ENCODE results near the gene RAC3. TPM values are rescaled to one million over a fixed set of nuclear protein-coding genes. Genes with fewer than 3 reads are reported as not detected.

The RAC3 gene
- total and polyA plus RNA-seq, 2 of the 8 experiments (the other 6 are each of a cell fraction or from before 2014, with no cell fraction given) = 177 to 299 TPM

GRCh38 chr17:82041144-82041814 is 9.8 kb downstream of the RAC3 start:
- H3K9ac ChIP-seq (replicated peaks in 1 of 4; ENCODE audit: extremely low read depth in 1 of 4, low read depth in 3 of 4, low read length in 3 of 4) = no peak overlapping the region
- no peak for FAIRE-seq

More at GRCh38 chr17:82041144-82041814, 9.8 kb downstream of the RAC3 start:
- Histone ChIP-seq H3K4ac (replicated peaks; ENCODE audit: insufficient read length, low read depth, low read length) (no peak overlapping the region), H3K4me3 (ENCODE audit: extremely low read depth in 1 of 4, insufficient read depth in 2 of 4, low read depth in 3 of 4, low read length in 4 of 4) (no peak overlapping the region), H3K18ac (ENCODE audit: extremely low read depth, low read length) (no peak overlapping the region), H3K56ac (replicated peaks; ENCODE audit: insufficient read length, low read depth, low read length) (no peak overlapping the region), H3K4me2 (ENCODE audit: insufficient read depth in 1 of 2, low read depth in 2 of 2, low read length in 2 of 2) (0 out of 4 replicates have a peak overlapping the region, but pooled peaks of 1 of the 2 experiments have one; percentile 6), H3K9me3 (ENCODE audit: insufficient read depth in 2 of 2, low read depth in 1 of 2, low read length in 1 of 2) (no peaks in the 10 kb centered on the region), H2BK12ac (ENCODE audit: low read depth, low read length) (no peak overlapping the region), H2BK120ac (replicated peaks; ENCODE audit: low read depth, low read length) (no peak overlapping the region), H3K27me3 (replicated peaks in 1 of 4; ENCODE audit: control insufficient read depth in 3 of 4, extremely low read depth in 1 of 4, insufficient read depth in 3 of 4, low read length in 3 of 4) (peaks cover 0 to 4% (median 0%) of the 10 kb centered on the region in 4 experiments; a peak in 1 of 7 replicates), H4K8ac (ENCODE audit: extremely low read depth, insufficient read depth, low read length) (no peak overlapping the region), H4K91ac (replicated peaks; ENCODE audit: insufficient read length, low read length) (no peak overlapping the region), H3K27ac (ENCODE audit: low read depth, low read length) (no peak overlapping the region), H4K5ac (ENCODE audit: insufficient read length, low read depth, low read length) (no peak overlapping the region), H3K23me2 (ENCODE audit: low read depth, low read length) (peaks cover 9% of the 10 kb centered on the region; the same call in 1 of the 2 replicates), H3K23ac (ENCODE audit: insufficient read length) (no peak overlapping the region), H3K79me1 (ENCODE audit: low read depth, low read length) (no peaks in the 10 kb centered on the region), H2AFZ (ENCODE audit: low read length) (no peak overlapping the region), H3K4me1 (replicated peaks in 1 of 4; ENCODE audit: control insufficient read depth in 3 of 4, insufficient read depth in 4 of 4, low read length in 3 of 4) (peaks cover 3 to 19% (median 8%) of the 10 kb centered on the region in 4 experiments; a peak in 6 of 7 replicates), H4K20me1 (replicated peaks in 1 of 2; ENCODE audit: control insufficient read depth in 1 of 2, insufficient read depth in 2 of 2, low read length in 2 of 2) (peaks cover 0 to 4% of the 10 kb centered on the region in 2 experiments), H3K14ac (ENCODE audit: insufficient read length) (no peak overlapping the region), H2BK5ac (ENCODE audit: low read depth, low read length) (no peak overlapping the region), H2BK15ac (ENCODE audit: low read length) (no peak overlapping the region), H3K36me3 (ENCODE audit: control insufficient read depth in 2 of 4, insufficient read depth in 4 of 4, low read length in 3 of 4) (no peaks in the 10 kb centered on the region), H2BK20ac (ENCODE audit: low read length) (no peak overlapping the region), H3K79me2 (ENCODE audit: control insufficient read depth in 1 of 2, insufficient read depth in 2 of 2, low read length in 2 of 2) (no peaks in the 10 kb centered on the region), H2AK5ac (ENCODE audit: low read depth, low read length) (no peak overlapping the region)
- ChIA-PET POLR2A (ENCODE audit: partially characterized antibody) (interaction anchor here (1.1 to 2.1 kb wide), 7 partner anchors 9 to 46 kb away, joined by 3 to 8 read pairs (median 3); partner anchors contain the start of gene RAC3), CTCF (ENCODE audit: partially characterized antibody) (interaction anchor here (0.6 to 4.1 kb wide), 4 partner anchors 12 to 40 kb away, joined by 3 to 21 read pairs (median 4); no protein-coding TSS in a partner anchor)
- TF ChIP-seq BRCA1 (IDR thresholded peaks at IDR 0.05; ENCODE audit: low read depth, low read length) (no peak), TCF12 (IDR thresholded peaks at IDR 0.05; ENCODE audit: low read depth, low read length) (no peak)
- DNase-seq (ENCODE audit: low read depth in 1 of 2, low spot score in 2 of 2) = no peak
- 85% methylated on average over 17 of the region's 17 CpGs; no CpG with 5 or more reads in 1 of the 2 experiments for WGBS, 2 experiments (ENCODE audit: extremely low coverage in 1 of 2, insufficient coverage in 1 of 2, insufficient read length in 1 of 2, insufficient replicate concordance in 2 of 2, low coverage in 1 of 2, low lambda C conversion rate in 2 of 2, missing lambda C conversion rate in 1 of 2)

Data from H1 (cell line).